ENCODE measurements around the gene LMOD1.
A peak's percentile ranks its signal among the peaks of the same experiment; 100 is the strongest.
"Not testable (repeated sequence)": the region's sequence is repeated elsewhere in the genome, so short reads cannot be mapped to it uniquely, and the experiment has no call there.

The LMOD1 gene

GRCh38 chr1:201946224-201946908, at the start of gene LMOD1:
Gene LMOD1, minus strand, starts transcription at chr1:201946548. Its CDS starts 208 bp downstream, at chr1:201946340.
- DNase-seq = no peak

DNA sequence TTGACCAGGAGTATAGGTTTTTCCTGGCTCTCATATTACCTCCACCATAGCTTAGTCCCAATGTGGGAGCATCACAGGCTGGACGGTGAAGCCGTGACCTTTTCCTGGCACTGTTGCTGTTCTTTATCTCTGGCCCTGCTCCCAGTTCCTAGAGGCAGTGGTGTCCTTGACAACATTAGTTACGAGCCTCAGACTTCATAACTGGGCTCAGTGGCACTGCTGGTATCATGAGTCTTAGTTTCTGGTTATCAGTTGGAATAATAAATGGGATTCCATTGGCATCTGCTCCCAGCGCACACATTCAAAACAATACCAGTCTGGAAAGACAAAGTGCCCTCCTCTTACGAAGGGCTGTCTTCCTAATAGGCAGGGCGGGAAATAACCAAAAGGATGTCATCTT, 44.1 kb upstream of the LMOD1 start:
- DNase-seq = no peak

DNA sequence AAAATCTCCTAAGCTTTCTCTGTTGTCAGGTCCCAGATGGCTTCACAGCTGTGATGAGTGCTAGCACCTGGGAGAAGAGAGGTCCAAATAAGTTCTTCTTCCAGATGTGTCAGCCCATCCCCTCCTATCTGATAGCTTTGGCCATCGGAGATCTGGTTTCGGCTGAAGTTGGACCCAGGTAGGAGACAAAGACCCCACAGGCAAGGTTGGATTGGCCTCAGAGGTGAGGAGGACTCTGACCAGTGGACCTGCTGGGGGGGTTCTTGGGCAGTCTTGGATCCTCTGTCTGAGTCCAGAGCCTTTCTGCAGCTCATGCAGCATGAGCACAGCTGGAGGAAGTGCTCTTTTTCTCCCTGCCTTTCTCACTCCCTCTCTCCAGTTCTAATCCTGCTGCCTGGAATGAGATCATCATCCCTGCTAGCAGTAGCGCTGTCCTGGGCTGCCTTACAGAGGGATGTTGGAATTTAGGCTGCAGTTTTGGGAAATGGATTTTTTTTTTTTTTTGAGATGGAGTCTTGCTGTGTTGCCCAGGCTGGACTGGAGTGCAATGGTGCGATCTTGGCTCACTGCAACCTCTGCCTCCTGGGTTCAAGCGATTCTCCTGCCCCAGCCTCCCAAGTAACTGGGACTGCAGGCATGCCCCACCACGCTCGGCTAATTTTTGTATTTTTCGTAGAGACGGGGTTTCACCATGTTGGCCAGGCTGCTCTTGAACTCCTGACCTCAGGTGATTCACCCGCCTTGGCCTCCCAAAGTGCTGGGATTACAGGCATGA, 43.2 kb upstream of the LMOD1 start:
- no peak for DNase-seq

DNA sequence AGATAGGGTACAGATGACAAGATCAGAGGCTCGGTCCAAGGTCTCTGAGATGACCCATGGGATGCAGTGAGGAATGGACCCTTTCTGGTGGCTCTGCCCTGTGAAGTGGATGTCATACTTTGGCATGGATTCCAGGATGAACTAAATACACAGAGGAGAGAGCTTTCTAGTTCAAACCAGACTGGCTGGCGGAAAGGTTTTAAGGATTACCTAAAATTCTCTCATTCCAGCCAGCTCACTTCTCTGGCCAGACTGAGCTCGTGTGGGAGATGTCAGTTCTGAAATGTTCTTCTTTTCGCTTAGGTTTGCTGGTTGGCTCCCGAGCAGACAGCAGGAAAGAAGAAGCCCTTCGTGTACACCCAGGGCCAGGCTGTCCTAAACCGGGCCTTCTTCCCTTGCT, 42.3 kb upstream of the LMOD1 start:
- DNase-seq = no peak

DNA sequence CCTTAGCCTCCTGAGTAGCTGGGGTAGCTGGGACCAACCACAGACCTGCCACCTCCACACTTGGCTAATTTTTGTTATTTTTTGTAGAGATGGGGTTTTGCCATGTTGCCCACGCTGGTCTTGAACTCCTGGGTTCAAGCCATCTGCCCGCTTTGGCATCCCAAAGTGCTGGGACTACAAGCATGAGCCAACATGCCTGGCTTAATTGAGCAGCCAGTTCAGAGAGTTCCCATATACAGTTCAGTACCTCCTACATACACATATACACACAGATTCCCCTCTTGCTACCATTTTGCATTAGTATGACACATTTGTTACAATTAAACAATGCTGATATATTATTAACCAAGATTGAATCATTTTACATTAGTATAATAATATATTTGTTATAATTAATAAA, 39.0 kb upstream of the LMOD1 start:
- DNase-seq = no peak

DNA sequence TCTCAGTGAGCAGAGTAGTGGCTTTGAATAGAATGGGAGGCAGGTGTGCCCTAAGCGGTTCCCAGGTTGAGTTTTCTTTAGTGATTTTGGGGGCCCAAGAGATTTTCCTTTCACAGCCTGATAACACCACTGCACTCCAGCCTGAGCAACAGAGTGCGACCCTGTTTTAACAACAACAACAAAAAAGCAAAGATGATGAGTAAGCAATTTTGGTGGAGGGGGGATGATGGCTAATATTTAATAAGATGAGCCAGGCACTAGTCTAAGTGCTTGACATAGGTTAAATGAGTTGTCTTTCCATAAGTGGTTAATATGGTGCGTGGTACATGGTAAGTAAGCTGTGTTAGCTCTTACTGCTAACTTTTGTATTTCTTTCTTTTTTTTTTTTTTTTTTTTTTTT, 38.1 kb upstream of the LMOD1 start:
- DNase-seq = no peak

GRCh38 chr1:201983380-201983805, 37.0 kb upstream of the LMOD1 start:
- DNase-seq = no peak

DNA sequence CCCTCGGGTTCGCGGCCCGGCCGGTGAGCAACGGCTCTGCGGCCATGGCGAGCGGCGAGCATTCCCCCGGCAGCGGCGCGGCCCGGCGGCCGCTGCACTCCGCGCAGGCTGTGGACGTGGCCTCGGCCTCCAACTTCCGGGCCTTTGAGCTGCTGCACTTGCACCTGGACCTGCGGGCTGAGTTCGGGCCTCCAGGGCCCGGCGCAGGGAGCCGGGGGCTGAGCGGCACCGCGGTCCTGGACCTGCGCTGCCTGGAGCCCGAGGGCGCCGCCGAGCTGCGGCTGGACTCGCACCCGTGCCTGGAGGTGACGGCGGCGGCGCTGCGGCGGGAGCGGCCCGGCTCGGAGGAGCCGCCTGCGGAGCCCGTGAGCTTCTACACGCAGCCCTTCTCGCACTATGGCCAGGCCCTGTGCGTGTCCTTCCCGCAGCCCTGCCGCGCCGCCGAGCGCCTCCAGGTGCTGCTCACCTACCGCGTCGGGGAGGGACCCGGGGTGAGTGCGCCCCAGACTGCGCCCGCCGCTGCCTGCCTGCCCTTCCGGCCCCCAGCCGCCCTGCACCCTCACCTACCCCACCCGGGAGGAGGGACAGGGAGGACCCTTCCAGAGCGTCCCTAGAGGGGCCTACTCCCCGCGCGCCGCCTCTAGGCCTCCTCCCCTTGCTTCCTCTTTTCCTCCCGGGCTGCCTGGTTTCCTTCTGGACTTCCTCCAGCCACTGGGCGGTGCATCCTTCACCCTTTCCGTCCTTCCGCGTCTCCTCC, 36.5 kb upstream of the LMOD1 start, which contains the start of gene RNPEP:
Gene RNPEP, plus strand, starts transcription at position 26 of the 757 bp plus-strand sequence. Its CDS starts 19 bp downstream, at position 45.
- DNase-seq = peak; percentile 44 to 52

DNA sequence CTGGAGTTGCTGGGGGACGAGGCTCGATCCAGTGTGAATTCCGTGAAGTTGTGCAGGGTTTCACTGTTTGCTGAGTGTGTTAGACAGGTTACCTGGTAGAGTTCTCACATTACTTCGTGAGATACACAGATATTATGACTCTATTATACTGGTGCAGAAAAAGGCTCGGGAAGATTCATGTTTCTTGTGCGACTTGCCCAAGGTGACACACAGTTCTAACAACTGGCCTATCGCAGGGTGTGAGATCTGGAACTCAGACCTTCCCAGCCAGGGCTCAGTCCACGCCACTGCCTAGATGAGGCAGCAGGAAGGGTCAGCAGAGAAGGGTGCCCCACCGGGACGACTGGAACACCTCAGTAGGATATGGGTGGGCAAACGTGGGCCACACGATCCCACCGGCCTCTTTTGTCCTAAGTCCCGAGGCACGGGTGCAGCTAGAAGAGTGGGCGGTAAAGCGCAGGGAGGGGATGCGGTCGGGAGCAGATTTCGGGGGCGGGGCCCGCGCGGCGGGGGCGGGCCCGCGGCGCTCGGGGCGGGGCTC, 35.8 kb upstream of the LMOD1 start:
- peak; percentile 64 to 74 for DNase-seq

- DNase-seq = no peak
Measured at GRCh38 chr1:201970334-201971159, 24.2 kb upstream of the LMOD1 start.

- DNase-seq = no peak
Measured at GRCh38 chr1:201968202-201968925, 22.0 kb upstream of the LMOD1 start.

DNA sequence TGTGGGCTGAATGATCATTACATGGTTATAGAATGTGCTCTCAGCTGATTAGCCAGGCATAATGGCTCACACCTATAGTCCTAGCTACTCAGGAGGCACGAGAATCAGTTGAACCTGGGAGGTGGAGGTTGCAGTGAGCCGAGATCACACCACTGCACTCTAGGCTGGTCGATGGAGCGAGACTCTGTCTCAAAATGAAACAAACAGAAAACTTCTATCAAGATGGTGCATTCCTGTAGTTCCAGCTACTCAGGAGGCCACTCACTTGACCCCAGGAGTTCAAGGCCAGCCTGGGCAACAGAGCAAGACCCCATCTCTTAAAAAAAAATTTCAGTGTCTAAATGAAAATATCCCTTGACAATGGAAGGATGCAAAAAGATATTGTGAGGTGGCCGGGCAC, 19.8 kb upstream of the LMOD1 start:
- no peak for DNase-seq

DNA sequence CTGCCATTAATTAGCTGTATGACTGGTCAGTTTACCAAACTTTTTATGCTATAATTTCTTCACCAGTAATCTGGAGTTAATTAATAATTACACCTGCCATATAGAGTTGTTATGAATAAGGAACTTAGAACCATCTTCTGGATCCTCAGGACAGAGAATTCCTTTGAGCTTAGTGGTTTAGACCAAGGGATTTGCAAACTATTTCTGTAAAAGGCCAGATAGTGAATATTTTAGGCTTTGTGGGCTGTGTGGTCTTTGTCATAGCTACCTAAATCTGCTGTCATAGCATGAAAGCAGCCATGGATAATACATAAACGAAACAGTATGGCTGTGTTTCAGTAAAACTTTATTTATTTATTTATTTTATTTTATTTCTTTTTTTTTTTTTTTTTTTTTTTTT, 17.9 kb upstream of the LMOD1 start:
- DNase-seq = no peak

DNA sequence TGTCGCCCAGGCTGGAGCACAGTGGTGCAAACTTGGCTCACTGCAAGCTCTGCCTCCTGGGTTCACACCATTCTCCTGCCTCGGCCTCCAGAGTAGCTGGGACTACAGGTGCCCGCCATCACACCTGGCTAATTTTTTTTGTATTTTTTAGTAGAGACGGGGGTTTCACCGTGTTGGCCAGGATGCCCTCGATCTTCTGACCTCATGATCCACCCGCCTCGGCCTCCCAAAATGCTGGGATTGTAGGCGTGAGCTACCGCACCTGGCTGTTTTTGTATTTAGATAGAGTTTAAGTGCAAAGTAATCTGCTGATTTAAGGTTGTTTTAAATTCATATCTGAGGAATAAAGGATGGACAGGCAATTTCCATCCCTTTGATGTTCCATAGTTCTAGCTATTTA, 16.0 kb upstream of the LMOD1 start:
- DNase-seq = not testable (repeated sequence)

DNA sequence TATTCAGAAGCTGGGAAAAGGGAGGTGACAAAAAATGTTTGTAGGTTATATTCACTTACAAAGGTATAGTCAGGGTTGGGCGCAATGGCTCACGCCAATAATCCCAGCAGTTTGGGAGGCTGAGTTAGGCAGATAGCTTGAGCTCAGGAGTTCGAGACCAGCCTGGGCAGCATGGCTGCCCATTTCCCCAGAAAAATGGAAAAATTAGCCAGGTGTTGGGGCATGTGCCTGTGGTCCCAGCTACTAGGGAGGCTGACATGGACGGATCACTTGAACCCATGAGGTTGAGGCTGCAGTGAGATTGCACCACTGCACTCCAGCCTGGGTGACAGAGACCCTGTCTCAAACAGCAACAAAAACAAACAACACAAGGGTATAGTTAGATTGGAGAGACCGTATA, 12.0 kb upstream of the LMOD1 start:
- DNase-seq = no peak

- no peak for DNase-seq
Measured at GRCh38 chr1:201955729-201956143, 9.4 kb upstream of the LMOD1 start.

DNA sequence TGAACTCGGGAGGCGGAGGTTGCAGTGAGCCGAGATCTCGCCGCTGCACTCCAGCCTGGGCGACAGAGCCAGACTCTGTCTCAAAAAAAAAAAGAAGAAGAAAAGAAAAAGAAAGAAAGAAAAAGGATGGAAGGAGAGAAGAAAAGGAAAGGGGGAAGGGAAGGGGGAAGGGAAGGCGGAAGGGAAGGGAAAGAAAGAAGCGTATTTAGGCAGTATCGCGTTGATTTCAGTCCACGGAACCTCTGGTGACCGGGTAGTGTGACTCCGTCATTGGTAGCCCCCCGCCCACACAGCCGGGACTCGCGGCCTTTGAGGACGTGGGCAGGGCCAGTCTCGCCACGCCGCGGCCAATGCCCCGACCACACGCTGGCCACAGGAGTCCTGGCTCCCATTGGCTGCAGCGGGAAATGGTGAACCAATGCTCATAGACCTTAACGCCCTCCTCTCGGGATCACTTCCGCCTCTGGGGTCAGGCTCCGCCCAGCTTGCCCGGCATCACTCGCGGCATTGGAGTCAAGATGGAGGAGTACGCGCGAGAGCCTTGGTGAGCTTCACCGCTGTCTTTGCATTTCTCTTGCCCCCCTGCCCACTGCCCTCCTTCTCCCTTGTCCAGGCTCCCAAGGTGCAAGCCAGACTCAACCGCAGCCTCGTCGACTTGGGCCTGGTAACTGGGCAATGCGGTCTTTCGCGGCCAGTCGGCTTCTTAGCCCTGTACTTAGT, 8.8 kb upstream of the LMOD1 start, which contains the start of gene TIMM17A:
Gene TIMM17A, plus strand, starts transcription at position 495 of the 720 bp plus-strand sequence. Its CDS starts 24 bp downstream, at position 519.
- DNase-seq = peak; percentile 93 to 94

DNA sequence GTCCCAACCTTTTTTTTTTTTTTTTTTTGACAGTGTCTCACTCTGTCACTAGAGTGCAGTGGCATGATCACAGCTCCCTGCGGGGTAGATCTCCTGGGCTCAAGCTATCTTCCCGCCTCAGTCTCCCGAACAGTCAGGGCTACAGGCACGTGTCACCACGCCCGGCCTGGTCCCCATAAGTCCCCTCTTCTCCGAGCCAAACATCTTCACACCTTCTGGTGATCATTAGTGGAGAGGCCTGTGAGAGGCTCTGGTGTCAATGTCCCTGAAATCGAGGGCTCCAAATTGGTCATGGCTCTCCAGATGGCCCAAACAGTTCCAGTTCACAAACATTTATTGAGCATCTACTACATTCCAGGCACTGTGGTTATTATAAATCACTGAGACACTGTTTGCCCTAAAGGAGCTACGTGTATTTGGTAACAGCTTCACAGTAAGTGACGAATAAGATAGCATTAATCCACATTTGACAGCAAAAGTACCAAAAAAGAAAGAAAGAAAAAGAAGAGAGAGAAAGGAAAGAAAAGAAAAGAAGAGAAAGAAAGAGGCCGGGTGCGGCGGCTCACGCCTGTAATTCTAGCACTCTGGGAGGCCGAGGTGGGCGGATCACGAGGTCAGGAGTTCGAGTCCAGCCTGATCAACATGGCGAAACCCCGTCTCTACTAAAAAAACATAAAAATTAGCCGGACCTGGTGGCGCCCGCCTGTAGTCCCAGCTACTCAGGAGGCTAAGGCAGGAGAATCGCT, 8.1 kb upstream of the LMOD1 start:
- DNase-seq = no peak

DNA sequence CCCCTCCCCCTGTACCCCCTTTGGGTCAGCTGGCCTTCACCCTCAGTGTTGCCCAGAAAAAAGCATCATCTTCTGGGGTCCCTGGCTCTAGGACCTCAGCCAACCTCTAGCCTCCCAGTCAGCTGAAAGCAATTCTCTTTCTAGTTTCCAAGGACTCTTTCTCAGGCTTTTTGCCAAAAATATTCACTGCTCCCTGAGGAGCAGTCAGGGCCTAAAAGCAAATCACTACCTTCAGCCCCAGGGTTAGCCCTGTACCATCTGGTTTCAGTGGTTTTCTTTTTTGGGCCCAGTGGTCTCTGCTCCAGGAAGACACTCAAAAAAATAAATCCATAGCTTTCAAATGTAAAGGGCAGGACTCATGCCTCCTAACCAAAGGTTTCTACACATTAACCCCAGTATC, 3.1 kb upstream of the LMOD1 start:
- no peak for DNase-seq

GRCh38 chr1:201947697-201948008, 1.3 kb upstream of the LMOD1 start:
- DNase-seq = no peak
